Loucy (cell line): ENCODE data around the gene TMED9.
A peak's percentile ranks its signal among the peaks of the same experiment; 100 is the strongest.

Source experiments
- H2AFZ ChIP-seq: fragments of 200-600 bp; sonication (generic); 2 replicates; pipeline ENCODE4 v1.6.0; 2016; ENCODE audit warnings: antibody characterized with exemption, mild to moderate bottlenecking, low read length, moderate library complexity
- H3F3A ChIP-seq: fragments of 200-600 bp; 2 replicates; pipeline ENCODE4 v1.6.0; 2016; ENCODE audit warnings: antibody characterized with exemption, low read depth, mild to moderate bottlenecking
- H3K27me3 ChIP-seq: fragments of 200-600 bp; sonication (generic); 2 replicates; pipeline ENCODE4 v1.6.1; 2014; ENCODE audit warnings: low read length, mild to moderate bottlenecking; ENCODE audit not compliant: insufficient read depth, poor library complexity, severe bottlenecking
- H3K36me3 ChIP-seq: fragments of 200-600 bp; sonication (generic); 2 replicates; pipeline ENCODE4 v1.6.1; 2016; ENCODE audit warnings: low read length; ENCODE audit not compliant: insufficient read depth
- H3K4me1 ChIP-seq: fragments of 200-600 bp; sonication (generic); 2 replicates; pipeline ENCODE4 v1.5.1; 2014; ENCODE audit warnings: low read length, mild to moderate bottlenecking; ENCODE audit not compliant: insufficient read depth, poor library complexity, severe bottlenecking
- H3K4me2 ChIP-seq: fragments of 200-600 bp; sonication (generic); 2 replicates; pipeline ENCODE4 v1.6.0; 2014; ENCODE audit warnings: antibody characterized with exemption, low read length, low read depth, mild to moderate bottlenecking; ENCODE audit not compliant: poor library complexity, severe bottlenecking
- H3K4me3 ChIP-seq: fragments of 200-600 bp; sonication (generic); 2 replicates; pipeline ENCODE4 v1.5.1; 2014; ENCODE audit warnings: low read length, mild to moderate bottlenecking, mixed read lengths; ENCODE audit not compliant: poor library complexity, severe bottlenecking
- H3K79me2 ChIP-seq: fragments of 200-600 bp; sonication (generic); 2 replicates; pipeline ENCODE4 v1.6.1; 2014; ENCODE audit warnings: low read length; ENCODE audit not compliant: insufficient read depth
- H3K9ac ChIP-seq: fragments of 200-600 bp; sonication (generic); 2 replicates; pipeline ENCODE4 v1.6.0; 2014; ENCODE audit warnings: mild to moderate bottlenecking, low read depth, low read length, moderate library complexity; ENCODE audit not compliant: poor library complexity, severe bottlenecking
- H3K9me2 ChIP-seq: fragments of 200-600 bp; sonication (generic); replicated peaks from 2 replicates; pipeline ENCODE4 v1.6.1; 2016; ENCODE audit warnings: low read depth, low read length, mixed read lengths
- H3K9me3 ChIP-seq: fragments of 200-600 bp; sonication (generic); 2 replicates; pipeline ENCODE4 v1.6.1; 2014; ENCODE audit warnings: mild to moderate bottlenecking, antibody characterized with exemption, low read length, low read depth; ENCODE audit not compliant: insufficient read depth
- H4K20me1 ChIP-seq: fragments of 200-600 bp; sonication (generic); 2 replicates; pipeline ENCODE4 v1.6.0; 2014; ENCODE audit warnings: antibody characterized with exemption, low read length, mild to moderate bottlenecking; ENCODE audit not compliant: insufficient read depth, poor library complexity, severe bottlenecking
- CTCF ChIP-seq: fragments of 200-600 bp; sonication (generic); conservative IDR thresholded peaks from 2 replicates; pipeline ENCODE4 v1.5.1; 2014; ENCODE audit warnings: mild to moderate bottlenecking, antibody characterized with exemption, low read length
- EZH2phosphoT487 ChIP-seq: fragments of 200-600 bp; IDR thresholded peaks from 2 replicates; pipeline ENCODE4 v1.6.1; 2018; ENCODE audit warnings: antibody characterized with exemption, mild to moderate bottlenecking, moderate library complexity, borderline replicate concordance

Gene TMED9

GRCh38 chr5:177550122-177550521, 41.9 kb upstream of the TMED9 start:
- Histone ChIP-seq H3K4me2 (no peak overlapping the region), H3F3A (no peaks in the 10 kb centered on the region), H3K27me3 (no peaks in the 10 kb centered on the region), H4K20me1 (peaks cover 15% of the 10 kb centered on the region), H3K4me3 (no peak overlapping the region), H3K9me2 (no peaks in the 10 kb centered on the region), H2AFZ (no peak overlapping the region), H3K79me2 (peaks cover 39% of the 10 kb centered on the region), H3K36me3 (no peaks in the 10 kb centered on the region), H3K9ac (no peak overlapping the region), H3K4me1 (peaks cover 15% of the 10 kb centered on the region), H3K9me3 (no peaks in the 10 kb centered on the region)
- no peak for TF ChIP-seq EZH2phosphoT487
- no peak for TF ChIP-seq CTCF

DNA sequence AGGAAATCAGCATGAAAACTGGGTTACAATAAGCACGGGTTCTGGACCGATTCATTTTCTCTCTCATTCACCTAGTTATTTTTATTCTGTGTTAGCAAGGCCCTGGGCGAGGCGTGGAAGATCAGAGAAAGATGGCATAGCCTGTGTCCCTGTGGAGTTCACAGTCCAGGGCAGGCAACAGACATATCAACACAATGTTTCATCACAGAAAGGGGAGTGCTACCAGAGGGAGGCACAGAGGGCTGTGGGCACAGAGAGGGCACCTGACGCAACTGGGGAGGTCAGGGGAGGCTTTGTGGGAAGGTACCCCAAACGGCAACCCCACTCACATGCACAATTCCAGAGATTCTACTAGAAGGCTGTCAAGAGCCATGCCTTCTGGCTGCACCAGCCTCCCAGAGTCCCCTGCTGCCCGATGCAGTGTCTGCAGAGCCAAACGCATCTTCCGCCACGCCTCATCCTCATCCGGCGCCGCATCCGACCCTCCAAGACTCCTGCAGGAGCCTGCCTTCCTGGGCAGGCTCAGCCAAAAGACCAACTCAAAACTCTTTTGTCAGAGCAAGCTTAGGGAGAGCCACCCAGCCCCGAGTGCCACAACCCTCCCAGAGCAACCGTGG, 39.1 kb upstream of the TMED9 start:
- Histone ChIP-seq H3K9me2 (no peaks in the 10 kb centered on the region), H4K20me1 (peaks cover 15% of the 10 kb centered on the region), H3K4me1 (peaks cover 25% of the 10 kb centered on the region), H3K4me2 (peak overlapping the region; percentile 86), H3K27me3 (no peaks in the 10 kb centered on the region), H2AFZ (no peak overlapping the region), H3K36me3 (no peaks in the 10 kb centered on the region), H3K79me2 (peaks cover 39% of the 10 kb centered on the region), H3F3A (no peaks in the 10 kb centered on the region), H3K9me3 (no peaks in the 10 kb centered on the region), H3K4me3 (peak overlapping the region; percentile 79), H3K9ac (peak overlapping the region; percentile 77)
- TF ChIP-seq CTCF (no peak), EZH2phosphoT487 (no peak)

DNA sequence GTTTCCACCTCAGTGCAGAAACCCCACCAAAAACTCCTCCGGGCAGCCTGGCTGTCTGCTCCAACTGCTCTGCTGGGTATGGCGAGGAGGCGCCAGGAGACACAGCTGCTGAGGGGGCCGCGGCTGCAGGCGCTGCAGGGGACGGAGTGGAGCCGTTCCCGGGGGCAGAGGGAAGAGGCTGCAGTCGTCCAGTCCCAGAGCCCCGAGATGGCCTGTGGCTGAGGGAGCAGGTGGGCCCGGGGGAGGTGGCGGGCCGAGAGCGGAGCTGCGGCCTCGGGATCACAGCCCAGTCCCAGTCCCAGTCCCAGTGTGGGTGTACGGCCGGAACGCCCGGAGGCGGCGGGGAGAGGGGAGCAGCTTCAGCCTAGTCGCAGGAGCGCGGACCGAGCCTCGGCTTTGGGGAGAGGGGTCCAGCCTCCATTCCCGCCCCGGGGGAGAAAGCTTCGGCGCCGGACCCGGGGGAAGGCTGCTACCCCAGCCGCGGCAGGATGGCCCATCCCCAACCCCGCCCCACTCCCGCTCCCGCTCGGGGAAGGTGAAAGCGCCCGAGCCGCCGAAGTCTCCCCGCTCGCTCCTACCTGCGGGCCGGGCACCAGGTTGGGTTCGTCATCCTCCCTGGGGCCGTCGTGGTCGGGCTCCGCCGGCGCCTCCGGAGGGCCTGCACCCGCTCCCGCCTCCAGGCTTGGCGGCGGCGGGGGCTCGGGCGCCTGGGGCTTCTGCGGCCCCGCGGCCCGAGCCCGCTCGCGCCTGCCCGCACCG, 38.2 kb upstream of the TMED9 start:
- no peaks in the 10 kb centered on the region for H3K9me2 ChIP-seq
- 0 out of 2 replicates have a peak overlapping the region, but pooled peaks have one; percentile 12 for H2AFZ ChIP-seq
- peaks cover 39% of the 10 kb centered on the region for H3K79me2 ChIP-seq
- H3K9ac ChIP-seq = peak overlapping the region; percentile 77
- H4K20me1 ChIP-seq = peaks cover 15% of the 10 kb centered on the region
- H3K36me3 ChIP-seq = no peaks in the 10 kb centered on the region
- TF ChIP-seq EZH2phosphoT487 = no peak
- no peak for TF ChIP-seq CTCF
- H3K9me3 ChIP-seq = no peaks in the 10 kb centered on the region
- H3K4me2 ChIP-seq = peak overlapping the region; percentile 86
- H3F3A ChIP-seq = no peaks in the 10 kb centered on the region
- H3K27me3 ChIP-seq = no peaks in the 10 kb centered on the region
- H3K4me1 ChIP-seq = peaks cover 25% of the 10 kb centered on the region
- peak overlapping the region; percentile 79 for H3K4me3 ChIP-seq
